HG03432 (cell line): ENCODE results near the gene SUSD3.
A peak's percentile ranks its signal among the peaks of the same experiment; 100 is the strongest.

ENCODE experiments used
- ATAC-seq: cut with Tn5 transposase; IDR thresholded peaks from one replicate; pipeline ENCODE4 v1.9.1; 2021; ENCODE audit warnings: mild to moderate bottlenecking, moderate library complexity; ENCODE audit not compliant: unreplicated experiment

Gene SUSD3

DNA sequence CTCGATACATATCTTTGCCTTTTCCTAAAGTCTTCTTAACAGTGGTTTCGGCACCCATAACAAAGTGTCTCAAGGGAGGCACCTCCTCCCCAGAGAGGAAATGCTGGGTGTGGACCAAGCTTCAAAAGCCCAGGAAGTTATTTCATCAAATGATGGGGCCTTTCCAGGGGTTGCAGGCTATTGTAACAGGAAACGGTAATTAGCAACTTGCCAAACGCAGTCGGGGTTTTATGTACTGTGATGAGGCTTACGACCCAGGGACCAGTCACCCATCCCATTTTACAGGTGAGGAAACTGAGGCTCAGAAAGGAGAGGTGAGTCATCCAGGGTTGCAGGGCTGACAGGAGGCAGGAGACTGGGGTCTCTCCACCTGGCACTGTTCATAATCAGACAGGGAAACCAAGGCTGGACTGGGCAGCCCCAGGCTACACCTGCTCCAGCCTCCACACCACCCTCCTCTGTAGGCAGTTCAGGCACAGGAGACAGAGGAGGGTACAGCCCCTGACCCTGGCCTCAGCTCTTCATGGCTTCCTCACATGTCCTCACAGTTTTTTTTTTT, 30.0 kb upstream of the SUSD3 start:
- peak; percentile 40 for ATAC-seq

DNA sequence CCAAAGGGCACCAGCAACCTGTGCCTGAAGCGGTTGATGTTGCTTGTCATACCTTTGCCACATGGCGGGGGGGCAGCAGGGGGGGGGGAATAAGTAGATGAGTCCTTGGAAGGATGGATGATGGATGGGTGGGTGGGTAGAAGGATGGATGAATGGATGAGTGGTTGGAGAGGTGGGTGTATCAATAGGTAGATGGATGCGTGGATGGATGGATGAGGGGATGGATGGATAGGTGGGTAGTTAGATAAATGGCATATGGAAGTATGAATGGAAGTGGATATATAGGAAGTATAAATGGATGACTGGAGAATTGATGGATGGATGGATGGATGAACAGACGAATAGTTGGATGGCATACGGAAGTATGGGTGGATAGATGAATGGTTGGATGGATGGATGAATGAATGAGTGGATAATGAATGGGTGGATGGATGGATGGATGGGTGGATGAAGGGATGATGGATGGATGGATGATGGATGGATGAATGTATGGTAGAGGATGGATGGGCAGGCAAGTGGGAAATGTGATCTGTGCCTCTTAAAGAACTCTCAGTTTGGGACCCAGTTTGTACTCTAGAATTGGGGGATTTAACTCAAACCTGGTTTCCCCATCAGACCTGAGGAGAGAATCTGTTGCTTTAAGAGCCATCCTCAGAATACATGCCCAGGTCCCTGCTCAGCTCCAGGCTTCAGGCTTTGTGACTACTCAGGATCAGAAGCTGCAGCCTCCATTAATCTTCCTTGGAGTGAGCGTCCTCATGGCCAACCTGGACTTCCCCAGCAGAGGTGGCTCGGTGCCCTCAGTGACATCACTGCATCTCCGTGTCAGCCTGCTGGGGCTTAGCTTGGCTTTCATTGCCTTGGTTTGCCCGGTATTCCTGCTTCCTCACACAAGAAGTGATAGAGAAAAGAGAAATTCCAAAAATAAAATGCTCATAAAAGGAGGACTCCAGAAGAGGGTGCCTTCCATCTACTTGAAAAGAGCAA, 27.6 kb upstream of the SUSD3 start:
- ATAC-seq = no peak

DNA sequence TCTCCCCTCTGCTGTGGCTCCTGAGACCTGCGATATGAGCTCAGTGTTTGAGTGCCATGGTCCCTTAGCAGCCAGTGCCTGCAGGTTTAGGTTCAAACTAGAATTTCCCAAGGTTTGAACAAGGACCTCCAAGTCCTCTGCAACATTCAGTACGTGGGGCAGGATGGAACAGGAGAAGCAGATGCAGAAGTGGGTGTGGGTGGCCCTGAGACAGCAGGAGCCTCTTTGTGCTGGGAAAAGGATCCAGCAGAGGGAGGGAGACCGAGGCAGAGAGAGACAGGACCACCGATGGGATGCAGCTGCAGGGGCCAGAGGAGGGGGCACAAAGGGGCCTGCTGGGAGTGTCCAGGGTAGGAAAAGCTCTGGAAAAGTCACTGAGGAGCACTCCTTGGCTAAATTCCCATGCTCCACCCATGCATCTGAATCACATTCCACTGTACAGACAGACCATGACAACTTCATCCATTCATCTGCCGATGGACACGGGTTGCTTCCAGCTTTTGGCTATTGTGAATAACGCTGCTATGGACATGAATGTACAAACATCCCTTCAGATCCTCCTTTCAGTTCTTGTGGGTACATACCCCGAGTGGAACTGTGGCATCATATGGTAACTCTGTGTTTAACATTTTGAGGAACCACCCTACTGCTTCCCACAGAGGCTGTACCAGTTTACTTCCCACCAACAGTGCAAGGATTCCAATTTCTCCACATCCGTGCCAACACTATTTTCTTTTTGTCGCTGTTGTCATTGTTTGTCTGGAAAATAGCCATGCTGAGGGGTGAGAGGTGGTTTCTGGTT, 26.7 kb upstream of the SUSD3 start:
- no peak for ATAC-seq

DNA sequence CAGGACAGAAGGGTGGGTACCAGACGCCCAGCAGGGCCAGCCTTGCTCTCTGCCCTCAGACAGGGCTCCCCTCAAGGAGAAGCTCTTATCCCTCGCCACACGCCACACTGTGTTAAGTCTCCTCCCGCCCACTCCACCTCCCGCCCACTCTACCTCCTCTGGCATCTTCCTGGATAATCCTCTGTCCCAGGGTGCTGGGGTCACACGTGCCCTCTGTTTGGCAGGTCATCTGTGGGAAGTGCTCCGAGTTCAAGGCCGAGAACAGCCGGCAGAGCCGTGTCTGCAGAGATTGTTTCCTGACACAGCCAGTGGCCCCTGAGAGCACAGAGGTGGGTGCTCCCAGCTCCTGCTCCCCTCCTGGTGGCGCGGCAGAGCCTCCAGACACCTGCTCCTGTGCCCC, 26.0 kb upstream of the SUSD3 start:
- no peak for ATAC-seq

DNA sequence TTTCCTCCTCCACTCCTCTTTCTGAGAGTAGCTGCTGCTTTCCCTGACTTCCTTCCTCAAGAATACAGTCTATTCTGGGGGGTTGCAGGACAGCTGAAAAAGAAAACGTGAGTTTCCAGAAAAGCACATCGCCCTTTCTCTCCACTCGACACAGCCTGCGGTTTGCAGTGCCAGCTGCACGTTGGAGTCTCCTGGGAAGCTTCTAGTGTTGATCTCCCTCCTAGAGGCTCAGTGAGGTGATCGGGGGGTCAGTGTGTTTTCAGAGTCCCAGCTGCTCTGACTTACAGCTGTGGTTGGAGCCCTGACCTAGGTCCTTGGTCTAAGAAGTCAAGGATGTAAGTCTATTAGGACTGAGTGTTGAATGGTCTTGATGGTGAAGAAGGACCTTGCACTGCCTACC, 25.0 kb upstream of the SUSD3 start:
- no peak for ATAC-seq

DNA sequence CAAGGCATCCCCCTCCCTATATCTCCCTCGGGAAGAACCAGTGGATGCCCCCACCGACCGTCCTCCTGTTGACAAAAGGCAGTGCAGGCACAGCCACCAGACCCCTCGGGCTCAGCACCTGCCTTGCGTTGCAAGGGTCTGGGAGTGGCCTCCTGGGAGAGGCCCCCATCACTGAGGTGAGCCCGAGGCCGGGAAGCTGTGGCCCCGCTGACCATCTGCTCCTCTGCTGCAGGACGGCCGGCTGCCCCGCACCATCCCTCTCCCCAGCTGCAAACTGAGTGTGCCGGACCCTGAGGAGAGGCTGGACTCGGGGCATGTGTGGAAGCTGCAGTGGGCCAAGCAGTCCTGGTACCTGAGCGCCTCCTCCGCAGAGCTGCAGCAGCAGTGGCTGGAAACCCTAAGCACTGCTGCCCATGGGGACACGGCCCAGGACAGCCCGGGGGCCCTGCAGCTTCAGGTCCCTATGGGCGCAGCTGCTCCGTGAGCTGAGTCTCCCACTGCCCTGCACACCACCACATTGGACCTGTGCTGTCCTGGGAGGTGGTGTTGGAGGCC, 23.3 kb upstream of the SUSD3 start:
- ATAC-seq = no peak

DNA sequence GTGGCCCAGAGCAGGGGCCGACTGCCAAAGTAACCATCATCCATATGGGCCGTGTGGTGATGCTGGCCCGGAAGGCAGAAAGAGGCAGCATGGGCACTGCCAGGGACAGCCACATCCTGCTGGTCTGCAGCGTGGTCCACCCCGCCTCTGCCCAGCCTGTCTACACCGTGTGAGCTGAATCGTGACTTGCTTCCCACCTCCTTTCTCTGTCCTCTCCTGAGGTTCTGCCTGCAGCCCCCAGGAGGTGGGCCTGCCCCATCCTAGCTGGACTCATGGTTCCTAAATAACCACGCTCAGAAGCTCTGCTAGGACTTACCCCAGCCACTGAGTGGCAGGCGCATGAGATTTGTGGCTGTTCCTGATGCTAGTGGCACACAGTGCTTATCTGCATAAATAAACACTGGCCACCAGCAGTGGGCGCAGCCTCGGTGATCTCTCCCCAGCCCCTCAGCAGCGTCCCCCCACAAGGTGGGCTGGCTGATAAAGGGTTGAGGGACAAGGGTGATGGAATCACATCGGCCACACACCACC, 22.6 kb upstream of the SUSD3 start:
- ATAC-seq = no peak

DNA sequence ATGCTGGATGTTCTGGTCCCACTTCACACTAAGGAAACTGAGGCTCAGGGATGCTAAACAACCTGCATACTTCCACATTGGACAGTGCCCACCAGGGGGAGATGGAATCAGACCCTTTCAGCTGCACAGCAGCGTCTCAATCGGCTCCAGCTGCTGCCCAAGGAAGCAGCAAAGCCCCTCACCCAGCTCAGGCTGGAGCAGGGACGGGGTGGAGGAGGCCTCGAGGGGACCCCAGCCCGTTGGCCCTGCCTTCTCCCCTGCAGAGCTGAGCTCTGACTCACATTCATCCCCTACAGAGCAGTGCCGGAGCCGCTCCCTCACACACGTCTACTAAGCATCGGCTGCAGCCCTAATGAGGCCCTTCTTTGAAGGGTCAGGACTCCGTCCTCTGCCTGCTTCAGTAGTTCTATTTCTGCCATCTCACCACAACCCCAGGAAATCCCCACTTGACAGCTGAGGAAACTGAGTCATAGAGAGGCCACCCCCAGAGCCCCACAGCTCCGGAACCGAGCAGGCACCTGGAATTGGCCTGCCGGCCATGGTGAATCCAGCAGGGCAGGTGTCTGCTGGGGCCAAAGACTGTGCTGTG, 21.5 kb upstream of the SUSD3 start:
- no peak for ATAC-seq

DNA sequence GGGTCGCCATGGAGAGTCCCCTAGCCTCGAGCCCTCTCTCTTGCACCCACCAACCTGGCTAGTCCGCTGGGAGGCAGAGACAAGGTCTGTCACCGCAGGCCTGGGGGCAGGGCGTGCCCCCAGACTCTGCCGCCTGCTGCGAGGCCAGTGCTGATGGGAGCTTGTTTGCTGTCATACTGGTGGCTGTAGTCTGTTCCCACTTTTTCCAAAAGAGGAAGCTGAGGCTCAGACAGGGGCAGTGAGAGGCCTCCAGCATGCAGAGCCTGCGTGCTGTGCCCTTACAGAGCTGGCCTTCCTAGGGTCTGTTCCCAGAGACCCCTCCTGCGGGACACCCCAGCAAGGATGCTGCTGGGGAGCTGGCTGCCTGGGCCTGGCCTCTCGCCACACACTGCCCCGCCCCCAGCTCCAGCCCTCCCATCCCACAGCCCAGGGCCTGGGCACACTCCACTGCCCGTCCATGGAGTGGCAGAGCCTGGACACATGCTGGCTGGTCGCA, 21.0 kb upstream of the SUSD3 start:
- no peak for ATAC-seq

DNA sequence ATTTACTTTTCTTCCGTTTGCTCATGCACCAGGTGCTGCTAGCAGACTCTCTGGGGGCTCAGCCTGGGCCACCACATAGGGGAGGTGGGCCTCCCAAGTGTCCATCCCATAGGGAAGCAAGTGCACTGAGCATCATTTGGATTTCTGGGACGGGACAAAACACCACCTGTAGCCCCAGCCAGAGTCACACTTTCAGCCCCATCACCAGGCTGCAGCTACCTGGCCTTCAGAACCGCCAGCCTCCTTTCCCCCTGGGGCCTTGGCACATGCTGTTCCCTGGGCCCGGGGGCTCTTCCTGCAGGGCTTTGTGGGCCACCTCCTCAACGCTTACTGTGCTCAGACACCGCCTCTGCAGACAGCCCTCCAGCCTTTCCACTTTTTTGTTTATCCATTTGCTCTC, 19.6 kb upstream of the SUSD3 start:
- ATAC-seq = no peak

DNA sequence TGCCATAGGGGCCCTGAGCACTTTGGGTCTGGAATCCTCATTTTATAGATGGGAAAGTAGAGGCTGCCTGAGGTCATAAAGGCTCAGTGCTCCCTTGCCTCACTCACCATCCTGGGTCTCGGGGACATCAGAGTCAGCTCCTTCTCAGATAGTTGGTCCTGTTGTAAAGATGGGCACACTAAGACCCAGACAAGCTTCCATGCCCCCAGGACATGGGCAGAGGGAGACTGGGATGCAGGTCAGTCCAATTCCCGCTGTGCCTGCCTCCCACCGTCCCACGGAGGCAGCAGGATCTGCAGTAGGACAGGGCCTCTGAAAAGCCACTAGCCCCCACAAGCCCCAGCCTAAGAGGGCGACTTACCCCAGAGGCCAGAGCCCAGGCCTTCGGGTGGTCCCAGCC, 19.0 kb upstream of the SUSD3 start:
- ATAC-seq = no peak

DNA sequence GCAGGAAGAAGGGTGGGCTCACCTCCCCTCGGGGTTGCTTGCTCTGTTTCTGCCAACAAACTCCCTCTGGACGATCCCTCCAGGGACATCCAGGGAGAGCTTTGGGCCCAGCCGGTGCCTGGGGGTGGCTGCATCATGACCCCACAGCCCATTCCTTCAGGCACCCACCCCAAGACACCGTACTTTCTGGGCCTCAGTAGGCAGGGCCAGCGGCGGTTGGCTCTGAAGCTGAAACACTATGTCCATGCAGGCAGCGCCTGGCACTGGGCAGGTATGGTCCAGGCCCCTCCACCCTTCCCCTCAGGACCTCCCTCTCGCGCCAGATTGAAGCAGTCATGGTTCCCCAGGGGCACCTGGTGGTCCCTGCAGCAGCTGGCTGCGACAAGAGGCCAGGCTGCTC, 18.5 kb upstream of the SUSD3 start:
- no peak for ATAC-seq

DNA sequence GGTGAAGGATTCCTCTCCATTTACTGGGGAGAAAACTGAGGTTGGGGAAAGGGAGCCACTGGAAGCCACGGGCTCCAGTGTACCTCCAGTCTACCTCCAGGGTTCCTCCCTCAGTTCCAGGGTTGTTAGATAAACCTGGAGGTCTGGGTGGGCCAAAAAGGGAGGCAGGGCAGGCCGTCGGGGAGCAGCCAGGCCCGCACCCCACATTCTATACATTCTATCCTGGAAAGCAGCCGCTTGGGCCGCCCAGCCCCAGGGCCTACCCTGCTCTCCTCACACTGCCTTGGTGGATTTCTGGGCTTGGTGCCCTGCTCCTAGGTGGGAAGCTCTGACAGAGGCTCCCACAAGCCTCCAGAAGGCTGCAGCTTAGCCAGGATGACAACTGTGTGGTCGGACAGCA, 18.1 kb upstream of the SUSD3 start:
- ATAC-seq = no peak

DNA sequence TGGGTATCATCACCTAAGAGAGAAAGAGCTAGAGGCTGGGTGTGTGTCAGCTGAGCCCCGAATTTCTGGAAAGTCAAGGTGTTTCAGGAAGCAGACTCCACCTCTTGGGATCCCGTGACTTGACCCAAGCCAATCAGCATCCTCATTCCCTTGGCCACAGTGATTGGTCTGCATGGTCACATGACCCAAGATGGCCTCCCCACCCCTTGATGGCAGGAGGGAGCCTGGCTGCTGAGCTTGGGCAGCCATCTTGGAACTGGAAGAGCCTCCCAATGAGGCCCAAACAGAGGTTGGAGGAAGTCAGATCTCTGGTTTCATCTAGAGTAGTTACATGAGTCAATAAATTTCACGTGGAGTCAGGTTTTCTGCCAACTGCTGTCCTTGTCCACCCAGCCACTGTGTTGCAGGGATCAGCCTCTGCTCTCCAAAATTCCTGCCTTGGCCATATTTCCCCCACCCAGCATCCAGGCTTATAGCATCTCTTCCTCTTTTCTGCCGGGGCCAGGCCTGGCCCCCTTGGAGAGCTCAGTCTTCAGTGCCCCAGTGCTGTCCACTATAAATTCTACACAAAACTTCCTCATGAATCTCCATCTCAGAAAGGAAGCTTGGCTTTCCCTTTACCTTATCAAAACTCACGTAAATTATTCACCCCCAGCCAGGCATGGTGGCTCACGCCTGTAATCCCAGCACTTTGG, 17.2 kb upstream of the SUSD3 start:
- ATAC-seq = no peak

DNA sequence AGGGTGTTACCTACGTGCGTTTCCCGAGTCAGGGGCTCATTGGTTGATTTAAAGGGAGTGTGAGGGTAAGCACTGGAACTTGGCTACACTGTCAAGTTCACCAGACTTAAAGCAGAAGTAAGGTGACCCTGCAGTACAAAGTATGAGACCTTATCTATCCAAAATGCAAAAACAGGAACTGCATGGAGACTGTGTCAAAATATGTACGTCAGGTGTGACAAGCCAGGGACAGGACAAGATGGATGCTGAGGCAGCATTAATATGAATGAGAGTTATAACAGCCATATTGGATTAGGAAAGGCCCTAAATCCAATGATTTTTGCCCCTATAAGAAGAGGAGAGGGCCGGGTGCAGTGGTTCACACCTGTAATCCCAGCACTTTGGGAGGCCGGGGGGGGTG, 15.4 kb upstream of the SUSD3 start:
- ATAC-seq = no peak

DNA sequence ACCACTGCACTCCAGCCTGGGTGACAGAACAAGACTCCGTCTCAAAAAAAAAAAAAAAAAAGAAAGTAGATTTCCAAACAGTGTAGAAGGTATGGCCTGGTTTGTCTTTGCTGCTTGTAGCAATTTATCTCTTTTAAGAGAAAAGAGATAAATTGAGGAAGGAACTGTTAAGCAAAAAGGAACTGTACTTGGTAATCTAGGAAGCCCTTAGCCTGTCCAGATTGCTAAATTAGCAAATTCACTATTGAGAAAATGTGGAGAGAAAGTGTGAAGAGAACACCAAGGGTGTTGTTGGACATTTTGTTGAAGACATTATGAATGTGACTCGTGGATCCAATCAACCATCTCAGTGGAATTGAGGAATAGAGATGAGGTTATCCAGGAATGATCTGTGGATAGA, 13.0 kb upstream of the SUSD3 start:
- no peak for ATAC-seq

DNA sequence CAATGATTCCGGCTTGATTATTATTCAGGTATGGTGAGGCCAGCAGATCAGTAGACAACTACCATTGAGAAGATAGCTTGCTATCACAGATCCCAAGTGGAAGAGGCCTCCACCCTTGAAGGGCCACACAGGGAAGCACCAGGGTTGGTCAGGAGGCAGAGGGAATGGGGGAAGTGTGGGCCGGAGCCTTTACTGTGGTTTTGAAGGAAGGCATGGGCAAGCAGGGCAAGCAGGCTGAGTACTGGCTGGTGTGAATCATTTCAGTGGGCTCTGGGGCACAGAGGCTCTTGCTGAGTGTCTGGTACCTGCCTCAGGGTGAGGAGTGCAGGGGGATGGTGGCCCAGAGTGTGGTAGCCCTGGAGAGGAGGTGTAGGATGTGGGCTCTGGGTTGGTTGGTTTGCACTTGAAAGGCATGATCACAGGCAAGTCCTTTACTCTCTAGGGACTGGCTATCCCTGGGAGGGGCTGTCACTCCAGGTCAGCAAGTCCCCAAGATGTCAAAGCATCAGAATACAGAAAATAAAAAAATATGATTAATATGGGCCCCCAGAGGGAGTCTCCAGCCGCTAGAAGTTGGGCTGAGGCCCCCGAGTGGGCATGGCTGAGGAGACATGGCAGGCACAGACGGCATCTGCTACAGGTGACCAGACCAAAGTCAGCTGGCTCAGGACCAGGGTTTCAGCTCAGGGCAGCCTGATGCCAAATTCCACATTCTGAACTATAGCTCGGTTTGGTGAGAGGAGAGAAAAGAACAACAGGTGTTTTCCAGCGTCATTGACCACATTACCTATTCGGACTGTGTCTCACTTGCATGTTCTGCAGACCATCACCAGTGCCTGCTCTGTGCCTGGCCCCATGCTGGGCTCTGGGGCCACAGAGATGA, 9.7 kb upstream of the SUSD3 start:
- no peak for ATAC-seq

DNA sequence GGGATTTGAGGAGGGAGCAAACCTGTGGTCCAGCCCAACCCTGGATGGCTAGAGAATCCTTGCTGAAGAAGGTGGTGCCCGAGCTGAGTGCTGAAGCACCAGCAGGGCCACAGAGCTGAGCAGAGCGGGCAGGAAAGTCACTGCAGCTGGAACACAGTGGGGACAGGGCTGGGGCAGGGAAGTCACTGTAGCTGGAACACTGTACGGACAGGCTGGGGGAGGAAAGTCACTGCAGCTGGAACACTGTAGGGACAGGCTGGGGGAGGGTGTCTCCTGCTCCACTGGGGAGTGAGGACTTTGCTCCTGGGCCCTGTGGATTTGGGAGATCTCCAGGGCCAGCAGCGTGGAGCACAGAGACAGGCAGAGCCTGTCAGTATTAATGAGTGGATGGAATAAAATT, 9.0 kb upstream of the SUSD3 start:
- no peak for ATAC-seq

DNA sequence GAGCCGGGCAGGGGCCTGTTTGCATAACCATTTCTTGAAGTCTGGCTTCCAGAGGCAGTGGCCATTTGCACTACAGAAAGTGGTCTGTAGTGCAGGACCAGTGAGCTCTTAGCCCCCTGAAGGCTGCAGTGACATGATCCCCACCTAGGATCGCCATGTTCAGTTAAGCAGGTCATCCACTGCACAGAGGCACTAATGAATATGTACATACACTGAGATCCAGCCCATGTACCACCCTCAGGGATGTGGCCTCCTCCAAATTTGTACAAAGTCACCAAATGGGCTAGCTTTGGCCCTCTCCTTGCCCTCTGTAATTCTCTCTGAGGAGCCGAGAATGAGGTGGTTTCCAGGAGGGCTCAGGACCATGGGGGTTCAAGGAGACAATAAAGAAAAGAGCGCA, 8.3 kb upstream of the SUSD3 start:
- no peak for ATAC-seq
